ENCODE measurements around the gene PLA2G2D. TPM values are rescaled to one million over a fixed set of nuclear protein-coding genes. Genes with fewer than 3 reads are reported as not detected.
A peak's percentile ranks its signal among the peaks of the same experiment; 100 is the strongest.

Gene PLA2G2D
- total RNA-seq, 2 donors from 2014 or later = not detected

DNA sequence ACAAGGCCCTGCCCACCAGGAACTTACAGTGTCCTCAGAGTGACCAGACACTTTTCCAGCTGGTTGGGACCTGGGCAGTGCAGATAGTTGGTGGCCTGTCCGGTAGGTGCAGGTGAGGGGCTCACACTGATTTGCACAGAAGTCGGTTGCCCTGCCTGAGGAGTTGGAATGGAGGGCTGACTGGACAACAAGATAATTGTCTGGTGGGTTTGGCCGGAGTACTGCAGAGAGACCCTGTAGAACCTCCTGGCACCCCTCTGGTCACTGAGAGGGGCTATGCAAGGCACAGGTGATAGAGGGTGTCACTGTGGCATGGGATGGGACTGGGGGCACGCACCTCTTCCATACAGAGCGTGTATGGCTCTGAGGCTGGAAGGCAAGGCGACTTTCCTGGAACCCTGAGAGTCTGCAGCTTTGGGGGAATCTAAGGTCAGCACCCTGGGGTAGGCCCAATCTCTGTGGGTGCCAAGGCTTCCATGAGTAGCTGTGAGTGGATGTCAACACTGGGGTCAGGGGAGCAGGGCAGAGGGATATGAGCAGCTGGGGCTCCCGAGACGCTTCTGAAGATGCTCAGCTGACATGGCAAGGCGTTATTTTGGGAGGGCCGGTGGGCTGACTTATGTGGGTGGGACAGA, 7.6 kb upstream of the PLA2G2D start:
- Histone ChIP-seq H3K4me1 (no peaks in the 10 kb centered on the region), H3K9me3 (no peaks in the 10 kb centered on the region), H3K4me3 (no peak overlapping the region), H3K36me3 (replicated peaks in 1 of 2; ENCODE audit: insufficient read depth in 1 of 2, low read depth in 2 of 2) (no peaks in the 10 kb centered on the region), H3K27ac (no peak overlapping the region), H3K27me3 (no peaks in the 10 kb centered on the region)
- intact Hi-C loops (cut with DNase I) = no loop called here
- DNase-seq = no peak
- TF ChIP-seq, protein P1, sequence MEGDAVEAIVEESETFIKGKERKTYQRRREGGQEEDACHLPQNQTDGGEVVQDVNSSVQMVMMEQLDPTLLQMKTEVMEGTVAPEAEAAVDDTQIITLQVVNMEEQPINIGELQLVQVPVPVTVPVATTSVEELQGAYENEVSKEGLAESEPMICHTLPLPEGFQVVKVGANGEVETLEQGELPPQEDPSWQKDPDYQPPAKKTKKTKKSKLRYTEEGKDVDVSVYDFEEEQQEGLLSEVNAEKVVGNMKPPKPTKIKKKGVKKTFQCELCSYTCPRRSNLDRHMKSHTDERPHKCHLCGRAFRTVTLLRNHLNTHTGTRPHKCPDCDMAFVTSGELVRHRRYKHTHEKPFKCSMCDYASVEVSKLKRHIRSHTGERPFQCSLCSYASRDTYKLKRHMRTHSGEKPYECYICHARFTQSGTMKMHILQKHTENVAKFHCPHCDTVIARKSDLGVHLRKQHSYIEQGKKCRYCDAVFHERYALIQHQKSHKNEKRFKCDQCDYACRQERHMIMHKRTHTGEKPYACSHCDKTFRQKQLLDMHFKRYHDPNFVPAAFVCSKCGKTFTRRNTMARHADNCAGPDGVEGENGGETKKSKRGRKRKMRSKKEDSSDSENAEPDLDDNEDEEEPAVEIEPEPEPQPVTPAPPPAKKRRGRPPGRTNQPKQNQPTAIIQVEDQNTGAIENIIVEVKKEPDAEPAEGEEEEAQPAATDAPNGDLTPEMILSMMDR (IDR thresholded peaks at IDR 0.05) = no peak
- no peak for TF ChIP-seq POLR2A (IDR thresholded peaks at IDR 0.05)
- ATAC-seq = no peak
- WGBS, 2 donors = 80 to 93% methylated on average over 8 to 10 of the region's 10 CpGs

DNA sequence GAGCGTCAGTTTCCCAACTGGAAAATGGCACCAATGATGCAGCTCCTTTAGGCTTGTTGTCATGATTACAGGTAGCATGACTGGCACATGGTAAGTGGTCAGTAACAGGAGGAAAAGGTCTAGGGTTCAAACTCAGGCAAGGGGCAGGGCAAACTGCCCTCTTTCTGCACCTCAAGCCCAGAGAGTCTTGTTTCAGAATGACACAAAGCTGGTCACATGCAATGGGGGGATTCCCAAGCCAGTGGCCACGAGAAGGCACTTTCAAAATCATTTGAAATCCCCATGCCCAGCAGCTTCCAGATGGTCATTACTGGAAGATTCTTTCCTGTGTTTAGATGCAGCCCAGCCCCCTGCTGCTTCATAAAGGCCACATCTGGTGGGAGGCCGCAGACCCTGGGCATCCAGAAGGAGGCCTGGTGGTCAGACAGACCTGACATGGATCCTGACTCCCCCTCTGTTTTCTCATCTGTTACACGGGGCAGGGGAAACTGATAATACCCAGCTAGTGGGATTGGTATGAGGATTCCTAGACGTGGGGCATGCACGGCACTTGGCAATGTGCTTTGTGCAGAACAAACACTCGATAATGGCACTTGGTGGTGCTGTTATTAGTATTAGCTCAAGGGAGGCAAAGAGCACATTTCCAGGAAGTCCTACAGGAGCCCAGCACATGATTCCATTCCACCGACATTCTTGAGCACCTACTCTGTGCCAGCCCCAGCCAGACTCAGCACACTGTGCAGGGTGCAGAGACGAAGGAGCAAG, 6.9 kb upstream of the PLA2G2D start:
- no peaks in the 10 kb centered on the region for H3K36me3 ChIP-seq (replicated peaks in 1 of 2; ENCODE audit: insufficient read depth in 1 of 2, low read depth in 2 of 2)
- intact Hi-C loops (cut with DNase I) = no loop called here
- H3K27me3 ChIP-seq = no peaks in the 10 kb centered on the region
- no peak for DNase-seq
- no peak overlapping the region for H3K4me3 ChIP-seq
- ATAC-seq = no peak
- no peaks in the 10 kb centered on the region for H3K9me3 ChIP-seq
- 67 to 70% methylated on average over 7 to 9 of the region's 9 CpGs for WGBS, 2 donors
- TF ChIP-seq POLR2A (IDR thresholded peaks at IDR 0.05) = no peak
- TF ChIP-seq, protein P1 (IDR thresholded peaks at IDR 0.05) = no peak
- no peak overlapping the region for H3K27ac ChIP-seq
- no peaks in the 10 kb centered on the region for H3K4me1 ChIP-seq

GRCh38 chr1:20125100-20125499, 5.8 kb upstream of the PLA2G2D start:
- ATAC-seq (no peak), DNase-seq (no peak)
- WGBS, 2 donors = 60 to 63% methylated on average over 10 of the region's 10 CpGs

GRCh38 chr1:20124456-20125057, 5.2 kb upstream of the PLA2G2D start:
- DNase-seq = peak in 2 of 4 donors; percentile 22 to 24
- 57 to 69% methylated on average over 7 of the region's 7 CpGs for WGBS, 2 donors

More at GRCh38 chr1:20125100-20125499, 5.8 kb upstream of the PLA2G2D start:
- no peaks in the 10 kb centered on the region for H3K9me3 ChIP-seq
- no peaks in the 10 kb centered on the region for H3K27me3 ChIP-seq
- intact Hi-C loops (cut with DNase I) = no loop called here
- H3K4me1 ChIP-seq = no peaks in the 10 kb centered on the region
- H3K27ac ChIP-seq = no peak overlapping the region
- H3K36me3 ChIP-seq (replicated peaks in 1 of 2; ENCODE audit: insufficient read depth in 1 of 2, low read depth in 2 of 2) = no peaks in the 10 kb centered on the region
- TF ChIP-seq POLR2A (IDR thresholded peaks at IDR 0.05) = no peak
- TF ChIP-seq, protein P1 (IDR thresholded peaks at IDR 0.05) = no peak
- H3K4me3 ChIP-seq = no peak overlapping the region

More at GRCh38 chr1:20124456-20125057, 5.2 kb upstream of the PLA2G2D start:
- no peak for ATAC-seq
- no peaks in the 10 kb centered on the region for H3K27me3 ChIP-seq
- TF ChIP-seq POLR2A (IDR thresholded peaks at IDR 0.05) = no peak
- TF ChIP-seq, protein P1 (IDR thresholded peaks at IDR 0.05) = no peak
- no peaks in the 10 kb centered on the region for H3K9me3 ChIP-seq
- no peak overlapping the region for H3K27ac ChIP-seq
- intact Hi-C loops (cut with DNase I) = no loop called here
- no peak overlapping the region for H3K4me3 ChIP-seq
- no peaks in the 10 kb centered on the region for H3K36me3 ChIP-seq (replicated peaks in 1 of 2; ENCODE audit: insufficient read depth in 1 of 2, low read depth in 2 of 2)
- H3K4me1 ChIP-seq = no peaks in the 10 kb centered on the region

Measured in body of pancreas (tissue), 4 donors.